GM18508 (cell line): Measurements from ENCODE around the gene NDUFS6.
"Not testable (repeated sequence)": the region's sequence is repeated elsewhere in the genome, so short reads cannot be mapped to it uniquely, and the experiment has no call there.

Experiments
- ATAC-seq: cut with Tn5 transposase; IDR thresholded peaks from one replicate; pipeline ENCODE4 v1.9.1; 2021; ENCODE audit warnings: moderate number of reproducible peaks; ENCODE audit not compliant: insufficient read depth, unreplicated experiment

NDUFS6 gene

DNA sequence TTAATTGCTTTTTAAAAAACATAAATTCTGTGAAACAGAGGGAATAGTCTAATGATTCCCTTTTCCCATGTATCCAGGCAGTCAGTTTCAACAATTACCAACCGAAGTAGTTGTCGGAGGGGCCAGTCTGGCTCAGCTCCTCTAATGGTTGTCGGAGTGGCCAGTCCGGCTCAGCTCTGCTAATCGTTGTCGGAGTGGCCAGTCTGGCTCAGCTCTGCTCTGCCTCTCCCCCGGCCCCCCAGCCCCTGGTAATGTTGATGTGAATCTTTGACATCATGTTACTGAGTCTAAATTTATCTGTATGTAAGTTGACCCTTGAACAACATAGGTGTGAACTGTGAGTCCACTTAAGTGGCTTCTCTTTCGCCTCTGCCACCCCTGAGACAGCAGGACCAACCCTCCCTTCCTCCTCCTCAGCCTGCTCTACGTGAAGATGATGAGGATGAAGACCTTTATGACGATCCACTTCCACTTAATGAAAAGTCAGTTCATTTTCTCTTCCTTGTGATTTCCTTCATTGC, 9.4 kb downstream of the NDUFS6 start:
- ATAC-seq: no peak

DNA sequence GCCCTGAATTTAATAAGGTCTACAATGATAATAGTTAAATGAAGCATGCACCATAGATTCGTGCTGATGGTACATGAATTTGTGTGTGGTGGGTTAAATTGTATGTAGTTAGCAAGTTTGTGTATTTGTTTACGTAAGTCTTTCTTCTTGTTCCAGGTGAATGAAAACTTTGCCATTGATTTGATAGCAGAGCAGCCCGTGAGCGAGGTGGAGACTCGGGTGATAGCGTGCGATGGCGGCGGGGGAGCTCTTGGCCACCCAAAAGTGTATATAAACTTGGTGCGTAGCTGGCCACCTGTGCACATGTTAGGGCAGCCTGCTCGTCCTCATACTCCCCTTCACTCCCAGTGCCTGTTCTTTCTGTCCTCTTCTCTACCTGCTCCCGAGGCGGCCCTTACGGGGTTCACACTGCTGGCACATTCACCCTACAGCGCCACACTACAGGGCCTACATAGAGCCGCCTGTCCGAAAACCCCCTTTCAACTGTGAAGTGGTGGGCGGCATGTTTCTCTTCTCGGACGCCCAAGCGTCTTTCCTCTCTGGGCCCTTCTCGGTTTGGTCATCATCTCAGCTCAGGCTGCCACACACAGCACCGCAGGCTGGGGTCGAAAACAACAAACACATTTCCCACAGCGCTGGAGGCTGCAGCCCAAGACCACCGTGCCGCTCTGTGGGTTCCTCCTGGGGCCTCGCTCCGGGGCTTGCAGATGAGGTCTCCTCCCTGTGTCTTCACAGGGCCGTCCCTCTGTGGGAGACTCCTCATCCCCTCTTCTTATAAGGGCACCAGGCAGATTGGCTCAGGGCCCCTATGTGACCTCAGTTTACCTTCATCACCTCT, 13.2 kb downstream of the NDUFS6 start:
- ATAC-seq: no peak

DNA sequence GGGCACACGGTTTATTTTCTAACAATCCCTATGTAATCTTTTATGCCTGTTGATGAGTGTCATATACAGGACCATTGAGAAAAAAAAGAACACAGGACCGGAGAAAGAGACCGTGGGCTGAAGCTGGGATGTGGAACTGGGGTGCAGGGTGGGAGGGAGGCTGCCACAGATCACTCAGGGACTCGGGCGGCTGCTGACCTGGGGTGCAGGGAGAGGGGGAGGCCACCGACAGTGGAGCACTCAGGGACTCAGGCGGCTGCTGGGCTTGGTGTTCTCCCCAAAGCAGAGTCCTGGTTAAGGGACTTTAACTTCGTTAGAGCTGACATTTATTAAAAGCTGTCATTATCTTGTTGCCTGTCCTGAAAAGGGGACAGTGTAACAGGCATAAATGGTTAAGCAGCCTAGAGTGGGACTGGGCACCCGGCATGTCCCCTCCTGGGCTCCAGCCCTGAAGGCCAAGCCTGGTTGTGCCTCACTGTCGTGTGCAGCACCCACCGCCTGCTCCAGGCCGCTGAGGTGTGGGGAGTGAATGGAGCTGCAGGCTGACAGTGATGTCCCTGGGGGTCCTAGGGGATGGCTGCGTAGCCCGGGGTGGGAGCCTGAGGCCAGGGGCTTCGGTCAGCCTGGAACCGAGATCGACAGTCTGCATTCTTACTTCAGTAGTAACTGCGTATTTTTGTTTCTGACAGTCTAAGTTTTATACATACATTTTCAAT, 14.0 kb downstream of the NDUFS6 start:
- ATAC-seq: no peak

DNA sequence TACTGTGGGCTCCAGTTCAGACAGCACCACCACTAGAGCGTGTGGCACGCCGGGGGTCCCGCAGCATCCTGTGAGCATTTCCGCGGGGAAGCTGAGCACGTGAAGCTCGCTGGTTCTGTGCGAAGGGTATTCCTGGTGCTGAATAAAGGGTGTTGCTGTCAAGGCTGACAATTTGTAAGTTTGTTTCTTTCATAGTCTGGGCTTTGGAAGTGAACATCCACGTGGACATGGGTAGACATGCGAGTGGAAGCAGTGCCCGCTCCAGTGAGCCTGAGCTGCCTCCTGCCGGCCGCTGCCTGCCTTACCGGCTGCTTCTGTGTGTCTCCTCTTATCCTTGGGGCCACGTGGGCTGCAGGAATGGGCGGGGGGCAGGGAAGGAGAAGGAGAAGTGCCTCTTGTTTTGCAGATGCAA, 14.7 kb downstream of the NDUFS6 start:
- no peak for ATAC-seq

DNA sequence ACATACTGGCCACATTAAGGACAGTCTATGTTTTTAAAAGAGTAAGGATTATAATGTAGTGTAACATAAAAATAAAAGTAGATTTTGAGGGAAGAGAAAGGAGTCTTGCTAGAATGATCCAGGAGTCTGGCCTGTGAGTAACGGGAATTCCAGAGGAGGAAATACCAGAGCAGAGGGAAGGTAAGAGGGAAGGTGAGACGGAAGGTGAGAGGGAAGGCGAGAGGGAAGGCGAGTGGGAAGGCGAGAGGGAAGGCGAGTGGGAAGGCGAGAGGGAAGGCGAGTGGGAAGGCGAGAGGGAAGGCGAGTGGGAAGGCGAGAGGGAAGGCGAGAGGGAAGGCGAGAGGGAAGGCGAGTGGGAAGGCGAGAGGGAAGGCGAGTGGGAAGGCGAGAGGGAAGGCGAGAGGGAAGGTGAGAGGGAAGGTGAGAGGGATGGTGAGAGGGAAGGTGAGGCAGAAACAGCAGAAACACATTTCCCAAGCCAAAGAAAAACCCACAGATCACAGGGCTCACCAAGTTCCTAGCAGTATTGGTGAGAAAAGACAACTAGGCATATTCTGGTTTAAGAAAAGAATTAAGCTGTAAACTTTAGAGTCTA, 15.4 kb downstream of the NDUFS6 start:
- not testable (repeated sequence) for ATAC-seq

DNA sequence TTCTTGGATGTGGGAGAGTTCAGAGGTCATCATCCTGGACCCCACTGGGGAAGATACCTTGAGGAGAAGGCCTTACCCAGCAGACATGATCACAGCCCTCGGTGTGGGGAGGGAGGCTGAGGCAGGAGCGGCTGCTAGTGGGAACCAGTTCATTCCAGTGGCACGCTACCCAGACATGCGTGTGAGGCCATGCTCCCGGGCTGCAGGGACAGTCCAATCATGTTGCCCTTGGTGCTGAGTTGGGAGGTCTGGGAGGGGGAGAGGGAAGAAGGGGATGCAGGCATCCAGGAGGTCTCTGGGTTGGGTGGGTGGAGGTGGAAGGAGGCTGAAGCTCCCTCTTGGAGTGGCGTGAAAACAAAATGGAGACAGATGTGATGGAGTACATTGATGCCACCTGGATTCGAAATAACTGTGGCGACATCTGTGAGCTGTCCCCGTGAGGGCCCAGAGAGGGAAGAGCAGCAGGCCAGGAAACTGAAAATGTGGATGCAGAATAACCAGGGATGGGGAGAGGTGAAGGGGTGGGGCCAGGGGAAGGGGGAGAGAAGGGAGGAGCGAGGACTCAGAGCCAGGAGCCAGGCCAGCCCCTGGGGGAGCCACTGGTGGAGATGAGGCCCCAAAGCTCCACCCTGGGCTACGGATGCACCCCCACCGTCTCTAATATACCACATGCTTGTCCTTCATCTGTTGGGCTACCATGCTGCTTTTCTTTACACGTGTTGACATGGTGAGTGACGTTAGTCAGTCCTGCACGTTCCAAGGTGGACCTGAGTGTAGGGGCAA, 16.2 kb downstream of the NDUFS6 start:
- ATAC-seq: no peak

DNA sequence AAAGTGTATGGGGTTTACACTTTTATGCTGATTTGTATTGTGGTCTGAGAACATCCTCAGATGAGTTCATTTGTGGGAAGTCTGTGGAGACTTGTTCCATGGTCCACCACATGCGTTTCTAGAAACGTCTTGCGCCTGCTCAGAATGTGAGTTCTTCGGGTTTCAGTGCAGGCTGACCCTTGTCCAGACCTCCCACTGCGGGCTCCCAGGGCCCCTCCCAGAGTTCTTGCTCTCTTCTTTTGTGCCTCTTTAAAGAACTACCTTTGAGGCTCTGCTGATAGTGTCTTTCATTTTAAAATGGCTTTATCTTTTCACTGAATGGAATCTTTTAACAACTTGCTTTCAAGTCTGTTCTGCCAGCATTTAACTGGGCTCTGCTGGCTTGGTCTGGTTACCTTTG, 17.6 kb downstream of the NDUFS6 start:
- ATAC-seq: no peak

DNA sequence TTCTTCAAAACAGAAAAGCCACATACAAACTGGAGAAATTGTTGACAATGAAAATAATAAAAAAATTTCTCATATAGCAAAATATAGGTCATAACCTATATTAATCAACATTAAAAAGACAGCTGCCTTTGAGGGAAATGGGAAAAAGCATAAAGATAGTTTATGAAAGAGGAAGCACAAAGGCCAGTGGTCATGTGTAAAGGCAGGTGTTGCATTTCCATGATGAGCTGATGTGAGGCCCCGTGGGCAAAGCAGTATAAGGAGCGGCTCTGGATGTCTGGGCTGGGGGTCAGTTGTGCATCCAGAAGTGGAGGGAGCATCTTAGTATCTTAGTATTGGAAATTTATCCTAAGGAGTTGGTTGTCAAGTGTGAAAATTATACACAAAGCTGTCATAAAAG, 18.3 kb downstream of the NDUFS6 start:
- no peak for ATAC-seq

DNA sequence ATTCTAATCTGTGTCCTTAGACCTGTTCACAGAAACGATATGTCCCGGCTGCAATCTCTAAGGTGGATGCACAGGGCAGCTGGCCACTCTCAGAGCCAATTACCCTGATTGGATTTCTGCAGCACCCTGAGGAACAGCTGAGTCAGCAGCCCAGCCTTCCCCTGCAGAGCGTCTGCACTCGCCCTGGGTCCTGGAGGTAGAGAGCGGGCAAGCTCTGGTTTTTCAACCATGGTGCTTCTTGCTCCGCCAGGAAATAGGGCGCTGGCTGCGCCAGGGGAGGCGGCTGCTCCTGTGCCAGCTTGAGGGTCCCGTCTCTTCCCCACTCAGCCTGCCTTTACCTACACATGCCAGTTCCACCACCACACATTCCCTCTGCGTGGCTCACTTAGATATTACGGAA, 19.2 kb downstream of the NDUFS6 start:
- ATAC-seq: no peak

DNA sequence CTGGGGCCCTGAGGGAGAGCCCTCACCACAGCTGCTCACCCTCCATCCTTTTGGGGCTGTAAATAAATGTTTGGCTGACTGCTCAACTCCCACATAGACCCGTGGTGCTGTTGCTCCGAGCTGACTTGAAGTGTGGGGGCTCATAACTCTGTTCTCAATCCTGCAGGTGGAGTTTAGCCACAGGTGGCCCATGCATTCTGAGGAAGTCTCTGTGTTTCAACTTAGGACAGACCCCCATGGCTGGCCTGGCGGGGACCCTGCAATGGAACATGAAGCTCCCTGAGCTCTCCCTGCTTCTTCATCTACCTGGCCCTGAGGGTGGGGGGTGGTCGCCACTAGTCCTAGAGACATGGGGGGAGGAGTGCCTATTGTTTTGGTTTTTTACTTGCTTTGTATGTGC, 19.7 kb downstream of the NDUFS6 start:
- no peak for ATAC-seq

DNA sequence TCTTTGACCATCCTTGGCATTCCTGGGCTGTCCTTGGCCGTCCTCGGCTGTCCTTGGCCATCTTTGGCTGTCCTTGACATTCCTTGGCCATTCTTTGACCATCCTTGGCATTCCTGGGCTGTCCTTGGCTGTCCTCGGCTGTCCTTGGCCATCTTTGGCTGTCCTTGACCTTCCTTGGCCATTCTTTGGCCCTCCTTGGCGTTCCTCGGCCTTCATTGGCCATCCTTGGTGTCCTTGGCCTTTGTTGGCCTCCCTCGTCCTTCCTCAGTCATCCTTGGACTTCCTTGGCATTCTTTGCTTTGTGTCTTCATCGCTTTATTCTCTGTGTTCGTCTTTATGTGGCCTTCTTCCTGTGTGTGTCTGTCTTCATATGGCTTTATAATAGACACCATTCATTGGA, 20.7 kb downstream of the NDUFS6 start:
- no peak for ATAC-seq

DNA sequence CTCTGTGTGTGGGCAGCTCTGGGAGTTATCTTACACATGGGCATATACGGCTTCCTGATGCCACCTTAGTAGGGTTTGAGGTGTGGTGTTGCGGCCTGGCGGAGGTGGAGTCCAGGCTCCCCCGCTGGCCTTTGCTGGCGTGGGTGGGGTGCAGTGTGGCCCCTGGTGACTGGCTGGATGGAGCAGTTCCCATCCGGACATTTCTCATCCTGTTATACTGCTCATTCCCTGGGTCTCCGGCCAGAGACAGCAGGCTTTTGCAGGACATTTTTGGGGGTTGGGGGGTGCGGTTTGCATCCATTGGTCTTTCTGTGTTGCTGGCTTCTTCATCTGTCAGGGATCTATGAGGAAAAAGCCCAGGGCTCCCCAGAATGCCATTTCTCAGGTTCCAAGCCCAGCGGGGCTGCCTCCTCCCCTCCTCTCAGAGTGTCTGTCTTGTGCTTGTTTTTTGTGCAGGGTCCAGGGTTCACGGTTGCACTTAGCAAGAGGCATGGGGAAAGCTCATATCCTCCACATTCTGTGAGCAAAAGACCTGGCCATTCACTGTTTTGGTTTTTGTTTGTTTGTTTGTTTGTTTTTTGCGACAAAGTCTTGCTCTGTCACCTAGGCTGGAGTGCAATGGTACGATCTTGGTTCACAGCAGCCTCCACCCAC, 22.3 kb downstream of the NDUFS6 start:
- ATAC-seq: no peak

DNA sequence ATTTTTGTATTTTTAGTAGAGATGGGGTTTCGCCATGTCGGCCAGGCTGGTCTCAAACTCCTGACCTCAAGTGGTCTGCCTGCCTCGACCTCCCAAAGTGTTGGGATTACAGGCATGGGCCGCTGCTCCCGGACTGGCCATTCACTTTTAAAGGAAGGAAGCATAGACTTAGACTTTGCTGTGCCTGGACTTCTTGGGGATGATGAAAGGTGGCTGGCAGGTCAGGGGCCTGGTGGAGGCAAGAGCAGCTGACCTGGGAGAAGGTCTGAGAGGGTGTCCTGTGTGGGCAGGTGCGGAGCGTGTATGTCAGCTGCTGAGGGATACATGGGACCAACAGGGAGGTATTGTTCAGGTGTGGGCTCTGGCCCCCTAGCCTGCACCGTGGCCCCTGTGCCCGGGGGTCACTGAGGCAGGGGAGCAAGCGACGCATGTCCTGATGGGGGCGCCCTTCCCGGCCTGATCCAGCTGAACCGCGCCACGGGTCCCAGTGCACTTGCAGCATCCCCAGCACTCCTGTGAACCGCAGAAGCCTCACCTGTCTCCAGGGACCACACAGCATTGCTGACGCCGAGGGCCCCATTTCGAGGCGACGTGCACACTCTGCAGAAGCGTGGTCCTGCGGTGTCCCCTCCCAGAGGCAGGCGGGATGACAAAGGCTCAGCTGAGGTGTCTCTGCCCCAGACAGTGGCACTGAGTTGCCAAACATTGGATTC, 23.1 kb downstream of the NDUFS6 start:
- no peak for ATAC-seq

DNA sequence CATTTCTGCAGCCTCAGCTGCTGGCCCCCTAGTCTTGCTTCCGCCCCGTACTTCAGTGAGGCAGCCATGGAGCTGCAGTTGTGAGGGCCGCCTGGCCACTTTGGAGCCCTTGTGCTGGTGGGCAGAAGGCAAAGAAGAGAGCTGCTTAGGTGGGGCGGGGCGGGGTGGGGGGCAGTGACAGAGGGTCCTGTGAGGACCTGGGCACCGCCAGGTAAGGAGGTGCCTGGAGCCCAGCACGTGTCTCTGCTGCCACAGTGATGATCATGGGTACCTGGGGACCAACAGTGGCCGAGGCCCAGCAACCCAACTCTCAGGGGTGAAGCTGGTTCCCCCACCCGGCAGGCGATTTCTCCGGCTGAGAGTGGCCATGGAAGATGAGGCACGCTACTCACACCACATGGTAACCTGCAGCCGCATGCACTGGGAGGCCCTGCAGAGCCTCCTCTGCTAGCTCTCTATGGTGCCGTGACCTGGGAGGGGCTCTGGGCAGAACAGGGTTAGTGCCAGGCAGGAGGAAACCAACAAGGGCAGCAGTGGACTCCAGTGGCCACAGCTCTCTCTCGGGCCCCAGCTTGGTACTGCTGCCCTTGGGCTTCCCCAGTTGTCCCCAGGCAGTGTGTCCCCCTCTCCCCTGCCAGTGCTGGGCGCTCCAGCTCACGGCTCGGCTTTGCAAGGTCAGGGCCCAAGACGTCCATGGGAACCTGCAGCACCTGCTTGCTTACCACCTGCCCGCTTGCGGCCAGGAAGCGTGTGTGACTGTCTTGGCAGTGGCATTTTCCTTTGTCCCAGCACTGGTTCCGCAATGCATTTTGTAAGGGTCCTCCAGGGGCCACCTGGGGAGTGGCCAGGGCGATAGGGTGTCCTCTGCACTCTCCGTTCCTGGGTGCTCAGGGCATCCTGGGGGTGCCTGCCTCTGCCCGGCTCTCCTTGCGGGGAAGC, 24.0 kb downstream of the NDUFS6 start:
- ATAC-seq: no peak

DNA sequence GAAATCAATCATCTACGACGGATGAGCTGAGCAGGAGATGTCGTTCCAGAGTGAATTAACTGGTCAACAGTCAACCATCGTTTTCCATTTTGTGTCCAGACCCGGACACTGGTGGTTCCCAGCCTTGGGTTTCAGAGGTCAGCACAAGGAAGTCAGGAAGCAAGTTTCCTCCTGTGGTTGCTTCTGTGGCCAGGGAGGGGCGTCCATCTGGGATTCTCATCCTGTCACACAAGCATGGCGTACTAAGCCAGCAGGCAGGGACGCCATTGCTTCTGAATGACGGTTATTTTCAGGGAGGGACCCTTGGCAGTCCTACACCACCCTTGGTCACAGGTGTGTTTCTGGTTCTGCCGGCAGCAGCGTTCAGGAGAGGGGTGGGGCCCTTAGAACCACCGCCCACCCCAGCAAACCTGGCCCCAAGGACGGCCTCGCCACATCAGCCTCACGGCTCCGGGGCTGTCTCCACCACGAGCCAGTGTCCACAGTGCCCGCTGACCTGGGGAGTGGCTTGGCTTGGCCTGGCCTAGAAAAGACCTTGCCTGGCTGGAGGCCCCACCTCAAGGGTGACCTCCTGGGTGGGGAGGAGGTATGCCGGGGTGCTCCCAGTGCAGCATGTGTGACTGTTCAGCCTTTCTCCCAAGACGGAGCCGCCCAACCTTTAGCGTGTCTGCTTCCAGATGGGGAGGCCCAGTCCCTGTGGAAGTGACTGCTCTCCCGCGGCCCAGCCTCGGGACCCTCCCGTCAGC, 25.2 kb downstream of the NDUFS6 start:
- ATAC-seq: no peak

DNA sequence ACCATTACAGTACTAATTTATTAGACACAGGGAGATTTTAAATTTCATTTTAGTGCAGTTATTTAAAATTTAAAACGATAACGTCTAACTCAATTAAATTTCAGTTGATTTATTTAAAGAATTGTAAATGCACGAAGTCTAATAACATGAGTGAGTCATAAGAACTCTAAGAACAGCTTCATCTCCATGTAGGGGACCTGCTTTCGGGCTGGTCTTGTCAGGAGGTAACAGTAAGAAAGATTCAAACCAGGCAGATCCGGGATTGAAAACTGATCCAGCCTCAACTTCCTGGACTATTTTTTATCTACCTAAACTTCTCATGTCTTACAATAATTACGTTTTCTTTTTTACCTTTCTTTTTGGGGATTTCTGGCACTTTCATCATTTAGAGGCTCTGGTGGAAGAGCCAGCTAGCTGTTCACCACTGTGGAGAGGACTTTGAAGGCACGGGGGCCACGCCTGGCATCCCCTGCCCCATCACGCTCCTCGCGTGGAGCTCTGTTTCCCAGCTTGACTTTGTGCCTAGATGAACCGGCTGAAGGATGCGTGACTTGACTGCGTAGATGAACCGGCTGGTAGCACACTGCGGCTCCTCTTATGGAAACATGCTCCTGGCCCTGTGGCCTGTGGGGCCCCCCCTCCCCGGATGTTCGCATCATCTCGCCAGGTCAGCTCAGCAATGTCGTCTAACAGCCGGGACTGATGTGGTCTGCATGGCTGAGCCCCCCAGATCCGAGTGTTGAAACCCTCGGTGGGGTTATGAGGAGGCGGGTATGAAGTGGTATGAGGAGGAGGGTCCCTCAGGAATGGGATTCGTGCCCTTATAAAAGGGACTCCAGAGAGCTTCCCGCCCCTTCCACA, 26.0 kb downstream of the NDUFS6 start:
- ATAC-seq: no peak
